Body of pancreas (tissue), 4 donors: ENCODE measurements around the gene RCOR1. TPM values are rescaled to one million over a fixed set of nuclear protein-coding genes. Genes with fewer than 3 reads are reported as not detected.
"Not testable (repeated sequence)": the region's sequence is repeated elsewhere in the genome, so short reads cannot be mapped to it uniquely, and the experiment has no call there.

Experiments used
- ATAC-seq: fragments of 150-250 bp; one replicate; pipeline ENCODE4 v1.9.1; 2016
- DNase-seq, 4 donors: peaks; one replicate each; pipeline ENCODE4 v3.0.0-alpha.2; 2019
- H3K27ac ChIP-seq, 4 donors: fragments of 200-600 bp; sonication (generic); 1 replicate in 3 of 4; 2 replicates in 1 of 4; pipeline versions ENCODE4 v1.5.1 to v1.6.1; 2016 to 2019; ENCODE audit warnings: mild to moderate bottlenecking in 1 of 4, mixed read lengths in 1 of 4, moderate library complexity in 1 of 4
- H3K27me3 ChIP-seq, 2 donors: fragments of 200-600 bp; sonication (generic); one replicate each; pipeline ENCODE4 v1.6.0; 2016; ENCODE audit warnings: mild to moderate bottlenecking in 1 of 2
- H3K36me3 ChIP-seq, 2 donors: fragments of 200-600 bp; sonication (generic); replicated peaks in 1 of 2; 2 replicates each; pipeline ENCODE4 v1.5.1; 2016; ENCODE audit warnings: low read depth in 2 of 2; ENCODE audit not compliant: insufficient read depth in 1 of 2
- H3K4me1 ChIP-seq: fragments of 200-600 bp; sonication (generic); one replicate; pipeline ENCODE4 v1.6.0; 2016
- H3K4me3 ChIP-seq, 2 donors: fragments of 200-600 bp; sonication (generic); 1 replicate in 1 of 2; 2 replicates in 1 of 2; pipeline ENCODE4 v1.5.1; 2016 to 2019
- H3K9me3 ChIP-seq, 3 donors: fragments of 200-600 bp; sonication (generic); 1 replicate in 2 of 3; 2 replicates in 1 of 3; pipeline ENCODE4 v1.5.1; 2016
- POLR2A ChIP-seq, 3 donors: fragments of 450-650 bp; IDR thresholded peaks; one replicate each; pipeline ENCODE4 v1.6.1; 2016; ENCODE audit warnings: antibody characterized with exemption in 3 of 3, mild to moderate bottlenecking in 2 of 3
- WGBS, 2 donors: methylation state at CpG; one replicate each; pipeline ENCODE4 v1.1.5; 2017; 5-methylcytosine and 5-hydroxymethylcytosine counted together
- intact Hi-C: fragments of 100-400 bp; cut with DNase I; formaldehyde crosslinking; loops from one replicate; pipeline ENCODE4 v1.15.1; 2023
- total RNA-seq, 2 donors: library from RNA; depleted of rRNA; stranded (reverse); fragments of >200 nt; gene quantifications; one replicate each; pipeline ENCODE4 v1.1.0, GENCODE V29; 2016
- TF ChIP-seq, protein P1 (sequence below), 7 experiments: fragments of 450-650 bp in 4 of 7; fragments of 200-600 bp in 3 of 7; sonication (generic) in 3 of 7; IDR thresholded peaks; one replicate each; pipeline ENCODE4 v1.5.1; 2016 to 2019; ENCODE audit warnings: antibody characterized with exemption in 7 of 7

RCOR1 gene
- total RNA-seq, 2 donors from 2014 or later = 6.3 to 6.7 TPM

DNA sequence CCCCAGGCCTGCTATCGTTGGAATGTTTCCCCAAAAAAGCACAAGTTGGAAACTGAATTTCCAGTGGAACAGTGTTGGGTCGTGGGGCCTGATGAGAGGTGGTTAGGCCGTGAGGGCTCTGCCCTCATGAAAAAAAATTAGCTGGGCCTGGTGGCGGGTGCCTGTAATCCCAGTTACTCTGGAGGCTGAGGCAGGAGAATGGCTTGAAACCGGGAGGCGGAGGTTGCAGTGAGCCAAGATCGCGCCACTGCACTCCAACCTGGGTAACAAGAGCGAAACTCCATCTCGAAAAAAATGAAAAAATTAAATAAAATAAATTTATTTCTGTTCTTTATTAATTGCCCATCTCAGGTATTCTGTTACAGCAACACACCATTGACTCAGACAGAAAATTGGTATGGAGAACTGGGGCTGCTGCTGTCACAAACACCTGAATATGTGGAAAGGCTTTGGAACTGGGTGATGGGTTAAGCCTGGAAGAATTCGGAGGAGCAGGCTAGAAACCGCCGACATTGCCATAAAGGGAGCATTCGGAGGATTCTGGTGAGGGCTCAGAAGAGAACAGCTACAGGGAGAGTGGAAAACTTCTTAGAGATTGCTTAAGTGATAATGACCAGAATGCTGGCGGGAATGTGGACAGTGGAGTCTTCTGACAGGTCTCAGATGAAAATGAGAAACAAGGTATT is 17.1 kb upstream of the RCOR1 start:
- TF ChIP-seq, protein P1, sequence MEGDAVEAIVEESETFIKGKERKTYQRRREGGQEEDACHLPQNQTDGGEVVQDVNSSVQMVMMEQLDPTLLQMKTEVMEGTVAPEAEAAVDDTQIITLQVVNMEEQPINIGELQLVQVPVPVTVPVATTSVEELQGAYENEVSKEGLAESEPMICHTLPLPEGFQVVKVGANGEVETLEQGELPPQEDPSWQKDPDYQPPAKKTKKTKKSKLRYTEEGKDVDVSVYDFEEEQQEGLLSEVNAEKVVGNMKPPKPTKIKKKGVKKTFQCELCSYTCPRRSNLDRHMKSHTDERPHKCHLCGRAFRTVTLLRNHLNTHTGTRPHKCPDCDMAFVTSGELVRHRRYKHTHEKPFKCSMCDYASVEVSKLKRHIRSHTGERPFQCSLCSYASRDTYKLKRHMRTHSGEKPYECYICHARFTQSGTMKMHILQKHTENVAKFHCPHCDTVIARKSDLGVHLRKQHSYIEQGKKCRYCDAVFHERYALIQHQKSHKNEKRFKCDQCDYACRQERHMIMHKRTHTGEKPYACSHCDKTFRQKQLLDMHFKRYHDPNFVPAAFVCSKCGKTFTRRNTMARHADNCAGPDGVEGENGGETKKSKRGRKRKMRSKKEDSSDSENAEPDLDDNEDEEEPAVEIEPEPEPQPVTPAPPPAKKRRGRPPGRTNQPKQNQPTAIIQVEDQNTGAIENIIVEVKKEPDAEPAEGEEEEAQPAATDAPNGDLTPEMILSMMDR (IDR thresholded peaks at IDR 0.05) = no peak
- TF ChIP-seq POLR2A (IDR thresholded peaks at IDR 0.05) = no peak
- Histone ChIP-seq H3K9me3 (no peaks in the 10 kb centered on the region), H3K4me3 (no peak overlapping the region), H3K27ac (no peak overlapping the region), H3K4me1 (no peaks in the 10 kb centered on the region), H3K27me3 (no peaks in the 10 kb centered on the region), H3K36me3 (no peaks in the 10 kb centered on the region)
- ATAC-seq (no peak), DNase-seq (no peak)
- 79 to 82% methylated on average over 14 to 15 of the region's 15 CpGs for WGBS, 2 donors
- intact Hi-C loops = no loop called here

DNA sequence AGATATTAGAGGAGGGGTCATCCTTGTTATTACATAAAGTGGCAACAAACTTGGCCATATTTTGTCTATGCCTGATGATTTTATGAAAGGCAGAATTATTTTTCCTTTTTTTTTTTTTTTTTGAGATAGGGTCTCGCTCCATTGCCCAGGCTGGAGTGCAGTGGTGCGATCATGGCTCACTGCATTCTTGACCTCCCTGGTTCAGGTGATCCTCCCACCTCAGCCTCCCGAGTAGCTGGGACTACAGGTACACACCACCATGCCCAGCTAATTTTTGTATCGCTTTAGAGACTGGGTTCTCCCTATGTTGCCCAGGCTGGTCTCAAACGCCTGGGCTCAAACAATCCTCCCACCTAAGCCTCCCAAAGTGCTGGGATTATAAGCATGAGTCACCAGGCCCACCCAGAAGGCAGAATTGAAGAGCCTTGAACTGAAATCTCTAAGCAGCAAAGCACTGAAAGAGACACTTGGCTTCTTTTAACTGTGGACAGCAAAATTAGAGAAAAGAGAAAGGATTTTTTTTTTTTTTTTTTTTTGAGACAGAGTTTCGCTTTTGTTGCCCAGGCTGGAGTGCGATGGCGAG is 16.5 kb upstream of the RCOR1 start:
- DNase-seq, ATAC-seq, H3K4me3 ChIP-seq, intact Hi-C loops, H3K9me3 ChIP-seq, H3K36me3 ChIP-seq, H3K27ac ChIP-seq, H3K27me3 ChIP-seq, H3K4me1 ChIP-seq: not testable (repeated sequence)
- 76 to 89% methylated on average over 8 of the region's 8 CpGs for WGBS, 2 donors

DNA sequence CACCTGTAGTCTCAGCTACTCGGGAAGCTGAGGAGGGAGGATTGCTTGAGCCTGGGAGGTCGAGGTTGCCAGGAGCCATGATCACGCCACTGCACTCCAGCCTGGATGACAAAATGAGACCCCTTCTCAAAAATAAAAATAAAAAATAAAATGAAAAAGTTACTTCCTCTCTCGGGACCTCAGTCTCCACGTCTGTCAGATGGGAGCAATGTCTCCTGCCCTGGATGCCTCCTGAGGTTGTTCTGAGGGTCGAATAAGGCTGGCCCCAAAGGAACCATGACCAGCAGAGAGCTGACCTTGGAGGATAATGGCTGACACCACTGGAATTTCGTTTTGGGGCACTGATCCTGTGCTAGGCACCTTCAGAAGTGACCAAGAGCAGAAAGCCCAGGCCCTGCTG is 13.6 kb upstream of the RCOR1 start:
- Histone ChIP-seq H3K27ac (no peak overlapping the region), H3K4me1 (no peaks in the 10 kb centered on the region), H3K9me3 (no peaks in the 10 kb centered on the region), H3K36me3 (no peaks in the 10 kb centered on the region), H3K4me3 (no peak overlapping the region), H3K27me3 (no peaks in the 10 kb centered on the region)
- intact Hi-C loops = no loop called here
- TF ChIP-seq, protein P1 (IDR thresholded peaks at IDR 0.05) = no peak
- TF ChIP-seq POLR2A (IDR thresholded peaks at IDR 0.05) = no peak
- DNase-seq = no peak
- 74 to 80% methylated on average over 7 of the region's 7 CpGs for WGBS, 2 donors
- ATAC-seq = no peak

DNA sequence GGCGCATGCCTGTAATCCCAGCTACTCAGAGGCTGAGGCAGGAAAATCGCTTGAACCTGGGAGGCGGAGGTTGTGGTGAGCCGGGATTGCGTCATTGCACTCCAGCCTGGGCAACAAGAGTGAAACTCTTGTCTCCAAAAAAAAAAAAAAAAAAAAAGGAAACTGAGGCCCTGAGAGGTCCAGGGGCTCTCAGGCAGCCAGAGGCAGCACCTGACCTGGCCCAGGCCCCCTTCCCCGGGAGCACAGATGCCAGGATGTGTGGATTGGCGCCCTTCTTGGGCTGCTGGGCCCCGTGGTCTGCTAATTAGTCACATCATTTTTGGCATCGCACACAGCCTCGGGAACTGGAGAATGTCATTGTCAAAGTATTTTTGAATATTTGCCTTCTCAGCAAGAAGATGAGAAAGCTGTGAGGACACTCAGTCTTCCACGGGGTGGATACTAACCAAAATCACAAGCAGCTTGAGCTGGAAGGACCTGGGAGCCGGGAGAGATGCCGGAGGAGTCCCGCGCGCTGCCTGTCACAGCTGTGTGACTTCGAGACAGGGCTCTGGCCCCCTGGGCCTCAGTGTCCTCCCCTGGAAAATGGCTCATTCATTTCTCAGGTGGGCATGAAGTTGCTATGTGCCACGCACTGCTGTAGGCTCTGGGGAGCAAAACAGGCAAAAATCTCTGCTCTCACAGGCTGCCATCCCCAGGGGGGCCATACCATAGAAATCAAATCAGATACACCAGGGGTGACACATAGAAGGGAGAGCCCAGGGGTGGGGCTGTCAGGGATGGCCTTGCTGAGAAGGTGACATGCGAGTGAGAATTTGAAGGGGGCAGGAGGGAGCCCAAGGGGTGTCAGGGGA is 12.5 kb upstream of the RCOR1 start:
- no peaks in the 10 kb centered on the region for H3K36me3 ChIP-seq
- peak in 1 of 4 donors; percentile 17 for DNase-seq
- no peaks in the 10 kb centered on the region for H3K9me3 ChIP-seq
- ATAC-seq = peak; percentile 56
- TF ChIP-seq, protein P1 (IDR thresholded peaks at IDR 0.05) = no peak
- TF ChIP-seq POLR2A (IDR thresholded peaks at IDR 0.05) = no peak
- WGBS, 2 donors = 77 to 80% methylated on average over 13 to 19 of the region's 19 CpGs
- no peak overlapping the region for H3K4me3 ChIP-seq
- H3K4me1 ChIP-seq = no peaks in the 10 kb centered on the region
- no peaks in the 10 kb centered on the region for H3K27me3 ChIP-seq
- peak overlapping the region in 1 of 4 donors; percentile 47 for H3K27ac ChIP-seq
- intact Hi-C loops = no loop called here

DNA sequence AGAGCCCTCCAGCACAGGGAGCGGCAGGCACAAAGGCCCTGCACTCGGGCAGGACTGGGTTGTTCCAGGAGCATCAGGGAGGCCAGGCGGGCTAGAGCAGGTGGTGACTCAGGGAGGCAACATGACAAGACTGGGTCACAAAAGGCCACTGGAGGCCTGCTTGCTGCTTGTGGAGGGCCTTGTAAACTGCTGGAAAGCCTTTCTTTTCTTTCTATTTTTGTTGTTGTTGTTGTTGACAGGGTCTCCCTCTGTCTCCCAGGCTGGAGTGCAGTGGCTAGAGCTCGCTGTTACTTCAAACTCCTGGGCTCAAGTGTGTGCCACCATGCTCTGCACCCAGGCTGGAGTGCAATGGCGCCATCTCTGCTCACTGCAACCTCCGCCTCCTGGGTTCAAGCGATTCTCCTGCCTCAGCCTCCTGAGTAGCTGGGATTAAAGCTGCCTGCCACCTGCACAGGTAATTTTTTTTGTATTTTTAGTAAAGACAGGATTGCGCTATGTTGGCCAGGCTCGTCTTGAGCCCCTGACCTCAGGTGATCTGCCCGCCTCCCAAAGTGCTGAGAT is 11.8 kb upstream of the RCOR1 start:
- ATAC-seq (no peak), DNase-seq (no peak)
- intact Hi-C loops = no loop called here
- Histone ChIP-seq H3K9me3 (no peaks in the 10 kb centered on the region), H3K4me1 (no peaks in the 10 kb centered on the region), H3K27me3 (no peaks in the 10 kb centered on the region), H3K36me3 (no peaks in the 10 kb centered on the region), H3K4me3 (no peak overlapping the region), H3K27ac (peak overlapping the region in 1 of 4 donors; percentile 47)
- whole genome bisulfite sequencing, 2 donors = 91 to 96% methylated on average over 8 to 10 of the region's 10 CpGs
- TF ChIP-seq, protein P1 (IDR thresholded peaks at IDR 0.05) = no peak
- TF ChIP-seq POLR2A (IDR thresholded peaks at IDR 0.05) = no peak
